GM18861 (cell line): ENCODE results near the gene CCDC88A.
"Not testable (repeated sequence)": the region's sequence is repeated elsewhere in the genome, so short reads cannot be mapped to it uniquely, and the experiment has no call there.

Source experiments
- ATAC-seq: cut with Tn5 transposase; IDR thresholded peaks from one replicate; pipeline ENCODE4 v1.9.1; 2021; ENCODE audit not compliant: unreplicated experiment

Gene CCDC88A

DNA sequence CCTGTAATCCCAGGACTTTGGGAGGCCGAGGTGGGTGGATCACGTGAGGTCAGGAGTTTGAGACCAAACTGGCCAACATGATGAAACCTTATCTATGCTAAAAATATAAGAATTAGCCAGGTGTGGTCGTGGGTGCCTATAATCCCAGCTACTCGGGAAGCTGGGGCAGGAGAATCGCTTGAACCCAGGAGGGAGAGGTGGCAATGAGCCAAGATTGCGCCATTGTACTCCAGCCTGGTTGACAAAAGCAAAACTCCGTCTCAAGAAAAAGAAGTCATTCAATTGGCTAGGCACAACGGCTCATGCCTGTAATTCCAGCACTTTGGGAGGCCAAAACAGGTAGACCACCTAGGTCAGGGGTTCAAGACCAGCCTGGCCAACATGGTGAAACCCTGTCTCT is 178.1 kb downstream of the CCDC88A start:
- ATAC-seq, result not testable (repeated sequence)

DNA sequence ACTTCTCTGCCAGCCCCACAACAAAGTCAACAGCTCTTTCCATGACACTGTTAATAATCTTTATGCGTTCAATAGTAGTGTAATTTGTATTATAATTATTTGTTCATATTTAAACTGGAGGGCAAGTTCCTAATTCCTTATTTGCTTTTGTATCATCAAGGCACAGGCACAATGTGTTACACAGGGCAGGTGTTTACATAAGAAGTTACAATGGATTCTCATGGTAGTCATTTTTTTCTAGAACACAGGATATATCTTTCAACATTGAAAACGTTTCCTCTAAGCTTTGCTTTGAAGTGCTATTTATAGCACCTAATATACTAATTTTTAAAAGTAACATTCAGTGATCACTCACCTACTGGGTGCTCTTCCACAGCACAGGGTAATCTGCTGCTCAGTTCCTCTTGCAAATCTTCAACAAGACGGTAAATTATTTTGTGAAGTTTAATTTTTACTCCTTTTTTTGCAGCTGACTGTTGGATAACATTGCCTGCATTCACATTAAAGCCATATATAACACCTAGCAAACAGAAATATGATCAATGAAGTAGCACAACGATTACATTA is 179.9 kb downstream of the CCDC88A start:
- no peak for ATAC-seq
